GM18519 (cell line): Measurements from ENCODE around the gene PARVG.

ENCODE experiments used
- ATAC-seq: cut with Tn5 transposase; IDR thresholded peaks from one replicate; pipeline ENCODE4 v1.9.1; 2021; ENCODE audit warnings: mild to moderate bottlenecking, moderate library complexity; ENCODE audit not compliant: unreplicated experiment, low FRiP score

Gene PARVG

DNA sequence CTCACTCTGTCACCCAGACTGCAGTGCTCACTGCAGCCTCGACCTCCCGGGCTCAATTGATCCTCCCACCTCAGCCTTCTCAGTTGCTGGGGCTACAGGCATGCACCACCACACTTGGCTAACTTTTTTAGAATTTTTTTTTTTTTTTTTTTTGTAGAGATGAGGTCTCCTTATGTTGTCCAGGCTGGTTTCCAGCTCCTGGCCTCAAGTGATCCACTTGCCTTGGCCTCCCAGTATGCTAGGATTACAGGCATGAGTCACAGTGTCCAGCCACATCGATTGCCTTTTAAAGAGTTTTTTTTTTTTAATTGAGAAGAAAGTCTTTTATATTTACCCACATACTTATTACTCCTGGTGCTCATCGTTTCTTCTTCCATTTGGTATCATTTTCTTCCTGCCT, 30.0 kb downstream of the PARVG start:
- ATAC-seq, result no peak

DNA sequence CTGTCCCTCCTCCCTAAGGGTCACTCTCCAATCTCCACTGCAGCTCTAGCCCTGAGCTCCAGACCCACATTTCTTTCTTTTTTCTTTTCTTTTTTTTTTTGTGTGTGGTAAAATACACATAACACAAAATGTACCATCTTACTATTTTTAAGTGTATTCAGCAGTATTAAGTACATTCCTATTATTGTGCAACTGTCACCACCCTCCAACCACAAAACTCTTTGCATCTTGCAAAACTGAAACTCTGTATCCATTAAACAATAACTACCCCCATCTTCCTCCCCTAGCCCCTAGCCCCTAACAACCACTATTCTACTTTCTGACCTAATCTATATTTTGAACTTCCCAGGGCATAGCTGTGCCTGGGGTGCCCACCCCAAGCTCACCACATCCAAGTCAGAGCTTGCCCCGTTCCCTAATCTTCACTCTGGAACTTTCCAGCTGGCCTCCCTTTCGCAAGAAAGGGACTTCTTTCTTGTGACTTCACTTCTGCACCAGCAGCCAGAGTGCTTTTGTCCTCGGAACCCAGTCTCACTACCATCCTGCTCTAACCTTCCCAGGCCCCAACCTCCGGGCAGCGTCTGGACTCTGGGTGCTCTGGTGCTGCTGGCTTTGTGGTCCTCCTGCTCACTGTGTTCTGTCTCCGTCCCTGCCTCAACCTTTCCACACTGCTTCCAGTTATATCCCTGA, 30.7 kb downstream of the PARVG start:
- no peak for ATAC-seq

DNA sequence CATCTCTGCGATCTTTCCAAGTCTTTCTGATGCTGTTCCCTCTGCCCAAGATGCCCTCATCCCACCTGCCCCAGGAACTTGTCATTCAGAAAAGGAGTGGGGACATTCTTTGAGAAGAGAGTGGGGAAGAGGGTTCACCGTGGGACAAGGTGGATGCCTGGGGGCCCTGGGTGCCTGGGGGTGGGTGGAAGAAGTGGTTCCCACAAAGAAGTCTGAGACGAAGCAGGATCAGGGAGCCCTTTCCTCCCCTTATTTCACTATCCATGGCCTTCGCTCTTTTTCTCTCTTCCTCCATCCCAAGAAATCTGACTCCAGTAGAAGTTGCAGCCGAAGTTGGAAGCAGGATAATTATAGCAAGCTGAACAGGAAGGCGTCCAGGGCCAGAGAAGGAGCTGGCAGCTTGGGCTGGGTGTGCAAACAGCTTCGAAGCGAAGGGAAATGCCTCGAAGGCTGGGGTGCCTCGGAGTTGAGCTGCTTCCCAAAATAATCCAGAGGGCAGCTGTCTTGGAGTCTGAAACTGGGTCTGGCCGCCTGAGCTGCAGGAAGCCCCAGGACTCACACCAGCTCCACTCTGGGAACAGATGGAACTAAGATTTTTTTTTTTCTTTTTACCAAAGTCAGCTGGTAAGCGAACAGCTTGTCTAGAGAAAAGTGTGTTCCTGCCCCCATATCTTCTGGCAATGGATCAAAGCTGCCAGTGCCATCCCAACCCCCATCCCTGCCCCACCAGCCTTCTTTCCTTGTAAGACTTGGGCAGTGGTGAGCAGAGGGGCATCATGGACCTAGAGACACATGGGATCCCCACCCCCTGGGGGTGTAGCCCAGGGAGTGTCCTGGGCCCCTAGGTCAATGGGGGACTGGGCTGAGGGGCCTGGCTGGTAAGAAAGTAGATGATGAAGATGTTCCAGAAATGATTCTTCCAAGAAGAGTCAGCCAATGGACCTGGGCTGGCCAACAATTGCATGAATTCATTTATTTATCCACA, 31.5 kb downstream of the PARVG start:
- ATAC-seq, result no peak

DNA sequence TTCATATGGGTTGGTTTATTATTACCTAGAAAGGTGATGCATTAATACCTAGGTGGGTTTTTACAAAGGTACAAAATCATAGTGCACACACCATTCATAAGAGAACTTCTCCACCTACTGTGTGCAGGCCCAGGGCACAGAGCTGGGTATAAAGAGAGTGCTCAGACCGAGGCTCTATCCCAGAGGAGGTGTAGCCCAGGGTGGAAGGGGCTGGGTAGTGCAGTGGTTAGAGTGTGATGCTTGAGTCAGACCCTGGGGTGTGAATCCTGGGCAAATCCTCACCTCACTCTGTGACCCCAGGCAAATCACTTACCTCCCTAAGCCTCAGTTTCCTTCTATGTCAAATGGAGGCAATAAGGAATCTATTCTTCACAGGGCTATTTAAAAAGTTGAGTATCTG, 32.2 kb downstream of the PARVG start:
- ATAC-seq, result no peak

DNA sequence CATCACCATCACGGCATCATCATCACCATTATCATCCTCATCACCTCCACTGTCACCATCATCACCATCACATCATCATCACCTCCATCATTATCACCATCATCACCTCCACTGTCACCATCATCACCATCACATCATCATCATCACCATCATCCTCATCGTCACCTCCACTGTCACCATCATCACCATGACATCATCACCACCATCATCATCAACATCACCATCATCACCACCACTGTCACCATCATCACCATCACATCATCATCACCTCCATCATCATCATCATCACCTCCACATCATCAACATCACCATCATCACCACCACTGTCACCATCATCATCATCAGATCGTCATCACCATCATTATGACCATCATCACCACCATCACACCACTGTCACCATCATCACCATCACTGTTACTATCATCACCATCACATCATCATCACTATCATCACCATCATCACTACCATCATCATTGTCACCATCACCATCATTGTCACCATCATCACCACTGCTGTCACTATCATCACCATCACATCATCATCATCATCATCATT, 32.8 kb downstream of the PARVG start:
- ATAC-seq, result no peak

DNA sequence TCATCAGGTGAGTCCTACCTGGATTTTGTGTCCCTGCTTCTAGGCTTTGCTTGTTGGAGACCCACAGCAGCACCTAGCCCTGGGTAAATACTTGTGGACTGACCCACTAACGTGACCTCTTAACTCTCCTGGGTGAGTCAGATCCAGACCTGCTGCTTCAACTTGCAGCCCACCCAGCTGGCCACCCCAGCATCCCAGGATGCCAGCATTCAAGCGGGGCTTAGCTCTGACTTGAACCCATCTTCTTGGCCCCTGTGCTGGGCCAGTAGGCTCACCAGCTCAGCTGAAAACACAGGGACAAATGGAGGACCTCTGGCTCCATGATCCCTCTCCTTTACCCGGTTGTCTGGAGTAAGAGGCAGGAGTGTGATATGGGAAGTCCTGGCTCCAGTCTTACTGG, 33.5 kb downstream of the PARVG start:
- ATAC-seq, result no peak

DNA sequence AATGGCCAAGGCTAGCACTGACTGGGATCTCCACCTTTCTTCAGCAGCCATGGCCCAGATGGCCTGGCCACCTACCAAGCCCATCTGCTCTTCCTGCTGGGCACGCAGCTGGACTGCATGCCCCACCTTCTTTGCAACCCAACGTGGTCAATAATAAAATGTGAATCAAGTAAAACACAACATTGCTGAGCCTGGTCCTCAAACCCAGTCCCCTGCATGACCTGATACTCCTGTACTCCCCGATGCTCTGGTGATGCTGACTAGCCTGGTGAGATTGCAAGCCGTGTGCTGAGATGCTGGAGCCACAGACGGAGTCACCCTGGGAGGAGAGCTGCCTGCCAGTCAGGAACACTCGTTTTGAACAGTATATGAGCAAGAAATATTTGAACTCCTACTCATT, 34.0 kb downstream of the PARVG start:
- no peak for ATAC-seq

DNA sequence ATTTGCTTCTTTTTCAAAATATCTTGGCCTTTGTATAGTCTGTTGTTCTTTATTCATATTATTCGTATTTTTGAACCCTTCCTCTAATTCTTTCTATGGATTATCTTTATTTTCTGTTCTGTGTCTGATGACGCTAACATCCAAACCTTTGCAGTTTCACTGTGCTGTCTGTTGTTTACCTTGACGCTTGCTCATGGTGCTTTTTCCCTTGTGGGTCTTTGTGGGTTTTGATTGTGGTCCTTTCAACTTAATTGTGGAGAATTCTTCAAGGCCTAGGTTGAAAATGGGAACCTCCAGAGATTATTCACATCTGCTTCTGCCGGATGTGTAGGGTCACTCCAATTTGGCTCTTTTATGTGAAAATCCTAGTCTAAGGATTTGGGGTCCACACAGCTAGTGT, 34.6 kb downstream of the PARVG start:
- no peak for ATAC-seq

DNA sequence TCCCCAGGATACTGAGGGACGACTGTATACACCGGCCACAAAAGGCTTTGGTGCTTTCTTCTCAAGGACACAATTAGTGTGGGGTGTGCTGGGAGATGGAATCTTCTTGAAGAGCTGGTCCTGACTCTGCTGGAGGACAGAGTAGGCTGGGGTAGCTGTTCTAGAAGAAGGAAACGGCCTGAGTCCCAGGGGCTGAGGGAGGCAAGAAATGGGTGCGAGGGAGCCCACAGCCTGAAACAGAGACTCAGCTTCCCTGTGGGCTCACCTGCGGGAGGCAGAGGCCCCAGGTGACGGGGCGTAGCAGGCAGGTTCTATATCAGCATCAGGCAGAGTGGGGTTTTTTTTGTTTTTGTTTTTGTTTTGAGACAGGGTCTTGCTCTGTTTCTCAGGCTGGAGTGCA, 36.6 kb downstream of the PARVG start:
- no peak for ATAC-seq

DNA sequence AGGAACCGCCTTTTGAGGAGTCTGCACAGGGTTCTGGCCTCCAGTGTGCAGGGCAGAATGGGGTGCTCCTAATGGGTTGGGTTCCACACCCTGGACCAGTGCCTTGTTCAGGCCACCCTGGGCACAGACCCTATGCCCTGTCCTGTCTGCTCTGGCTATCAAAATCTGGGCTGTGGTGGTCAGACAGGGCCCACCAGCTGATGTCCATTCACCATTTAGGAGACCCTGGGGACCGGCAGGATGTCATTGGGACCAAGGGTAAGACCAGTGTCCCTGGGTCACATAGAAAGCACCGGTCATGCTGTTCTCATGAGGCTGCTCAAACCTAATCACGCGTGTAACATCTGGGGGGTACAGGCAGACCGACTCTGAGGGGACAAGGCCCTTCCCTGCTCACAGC, 37.3 kb downstream of the PARVG start:
- ATAC-seq, result no peak

DNA sequence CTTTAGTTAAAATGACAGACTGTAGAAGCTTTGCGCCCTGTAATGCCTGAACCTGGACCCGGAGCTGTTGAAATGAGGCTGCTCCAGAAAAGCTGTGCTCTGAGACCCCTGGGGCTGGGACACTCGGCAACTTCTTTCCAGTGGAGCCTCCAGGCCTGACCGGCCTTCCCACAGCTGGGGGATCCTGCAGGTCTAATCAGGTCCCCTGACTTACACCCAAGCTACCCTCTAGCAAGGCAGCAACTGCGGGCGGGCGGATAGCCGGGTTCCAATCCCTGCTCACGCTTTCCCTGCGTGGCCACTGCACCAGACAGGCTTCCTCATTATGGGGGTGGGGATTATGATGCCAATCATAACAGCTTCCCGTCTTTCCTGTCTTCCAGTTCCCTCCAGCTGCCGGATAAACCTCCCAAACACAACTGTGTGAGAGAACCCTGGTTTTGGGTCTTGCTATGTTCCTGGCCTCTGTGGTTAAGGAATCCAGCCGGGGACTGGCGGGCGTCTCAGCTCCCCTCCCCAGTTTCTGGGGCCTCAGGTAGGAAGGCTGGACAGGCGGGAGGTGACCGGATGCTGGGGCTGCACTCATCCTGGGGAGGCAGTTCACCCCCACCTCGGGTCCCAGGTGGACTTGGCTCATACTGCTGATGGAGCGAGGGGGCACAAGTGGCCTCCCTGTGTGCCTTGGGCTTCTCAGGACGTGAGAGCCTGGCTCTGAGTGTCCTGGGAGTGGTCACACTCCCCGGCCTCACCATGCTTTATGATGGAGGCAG, 38.6 kb downstream of the PARVG start:
- ATAC-seq, result no peak

DNA sequence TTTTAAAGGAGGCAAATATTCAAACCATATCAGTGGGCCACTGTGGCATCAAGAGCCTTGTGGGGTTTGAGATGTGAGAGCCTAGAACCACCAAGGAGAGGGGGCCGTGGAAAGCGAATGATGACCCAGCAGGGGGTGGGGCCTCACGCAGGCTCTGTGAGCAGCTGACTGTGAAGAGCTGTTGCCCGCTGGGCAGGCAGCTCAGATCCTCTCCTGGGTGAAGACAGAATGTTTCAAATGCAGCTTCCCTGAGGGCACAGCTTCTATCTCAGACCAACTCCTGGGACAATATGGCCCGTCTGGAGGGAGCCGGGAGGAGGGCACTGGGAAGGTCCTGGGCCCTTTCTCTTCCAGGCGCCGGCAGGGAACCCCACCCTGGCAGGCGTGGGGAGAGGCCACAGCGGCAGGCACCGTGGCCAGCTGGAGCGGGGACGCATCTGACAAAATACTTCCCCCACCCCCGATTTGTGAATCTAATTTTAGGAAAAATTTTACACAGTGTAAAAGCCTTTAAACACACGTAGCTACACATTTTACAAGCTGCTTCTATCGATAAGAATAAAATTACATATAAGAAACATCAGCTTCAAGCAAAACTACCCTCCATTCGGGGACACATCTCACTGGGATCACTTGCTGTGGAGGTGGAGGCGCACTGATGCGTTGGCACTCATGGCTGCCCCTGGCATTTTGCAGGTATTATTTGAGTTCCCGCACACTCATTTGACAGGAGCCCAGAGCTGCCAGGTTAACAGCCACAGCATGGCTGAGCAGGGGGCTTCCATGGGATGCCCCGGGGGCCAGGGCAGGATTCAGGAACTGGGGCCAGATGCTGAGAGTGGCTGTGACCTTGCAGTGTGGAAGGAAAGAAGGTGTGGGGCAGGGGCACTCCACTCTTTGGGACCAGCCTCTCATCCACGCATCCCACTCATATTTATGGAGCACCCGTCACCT, 40.3 kb downstream of the PARVG start:
- no peak for ATAC-seq

DNA sequence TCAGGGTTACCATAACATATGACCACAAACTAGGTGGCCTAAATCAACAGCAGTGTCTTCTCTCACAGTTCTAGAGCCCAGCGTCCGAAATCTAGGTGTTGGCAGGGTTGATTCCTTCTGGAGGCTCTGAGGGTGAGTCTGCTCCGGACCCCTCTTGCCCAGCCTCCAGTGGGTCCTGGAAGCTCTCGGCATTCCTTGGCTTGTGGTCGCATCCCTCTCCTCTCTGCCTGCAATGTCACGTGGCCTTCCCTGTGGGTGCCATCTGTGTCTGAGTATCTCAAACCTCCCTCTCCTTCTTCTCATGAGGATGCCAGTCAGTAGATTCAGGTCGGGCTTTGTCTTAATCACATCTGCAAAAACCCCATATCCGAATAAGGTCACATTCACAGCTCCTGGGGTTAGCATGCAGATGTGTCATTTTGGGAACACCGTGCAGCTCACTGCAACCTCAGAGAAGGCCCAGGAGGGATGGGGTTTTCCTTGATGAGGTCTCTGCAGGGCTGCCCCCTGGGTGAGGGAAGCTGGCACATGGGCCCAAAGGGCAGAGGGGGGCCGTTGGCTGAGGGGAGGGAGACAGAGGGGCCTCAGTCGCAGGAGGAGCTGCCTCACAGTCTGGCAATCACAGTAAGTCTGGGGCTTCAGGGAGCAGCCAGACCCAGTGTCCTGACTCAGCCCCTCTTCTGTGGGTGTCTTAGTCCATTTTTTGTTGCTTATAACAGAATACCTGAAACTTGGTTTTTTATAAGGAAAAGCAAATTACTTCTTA, 41.2 kb downstream of the PARVG start:
- ATAC-seq, result no peak

DNA sequence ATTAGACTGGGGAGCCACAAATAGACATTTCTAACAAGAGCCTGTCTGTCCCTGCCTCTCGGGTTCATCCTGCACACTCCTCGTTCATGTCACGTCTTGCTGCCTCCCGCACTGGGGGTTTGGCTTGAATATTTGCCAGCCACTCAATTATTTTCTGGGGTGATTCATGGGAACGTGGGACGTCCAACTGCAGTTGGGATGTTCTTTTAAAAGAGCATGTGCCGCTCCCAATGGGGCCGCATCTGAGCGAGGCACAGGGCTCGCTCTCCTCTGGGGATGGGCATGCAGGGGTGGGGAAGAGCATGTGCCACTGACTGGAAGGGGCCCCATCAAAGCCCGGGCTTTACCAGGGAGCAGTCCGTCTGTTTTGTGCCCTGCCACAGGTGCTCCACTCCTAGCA, 43.4 kb downstream of the PARVG start:
- ATAC-seq, result no peak

DNA sequence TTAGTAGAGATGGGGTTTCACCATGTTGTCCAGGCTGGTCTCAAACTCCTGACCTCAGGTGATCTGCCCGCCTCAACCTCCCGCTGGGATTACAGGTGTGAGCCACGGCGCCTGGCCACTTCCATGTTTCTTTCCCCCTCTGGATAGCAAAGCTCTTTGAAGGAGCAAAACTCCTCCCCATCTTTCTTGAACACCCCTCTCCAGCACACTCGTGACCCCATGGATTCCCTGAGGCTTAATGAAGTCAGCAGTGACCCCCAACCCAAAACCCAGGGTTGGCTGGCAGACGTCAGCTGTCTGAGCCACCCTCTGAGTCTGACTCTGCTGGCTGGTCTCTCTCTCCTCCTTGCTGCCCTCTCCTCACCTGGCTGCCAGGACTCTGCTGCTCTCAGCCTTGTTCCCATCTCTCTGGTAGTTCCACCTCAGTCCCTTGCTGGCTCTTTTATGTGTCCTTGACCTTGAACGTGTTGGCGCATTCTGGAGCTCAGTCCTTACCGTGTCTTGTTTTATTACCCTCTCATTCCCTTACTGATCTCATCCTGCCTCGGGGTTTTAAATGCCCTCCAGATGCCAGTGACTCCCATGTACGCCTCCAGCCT, 44.5 kb downstream of the PARVG start:
- ATAC-seq, result no peak

DNA sequence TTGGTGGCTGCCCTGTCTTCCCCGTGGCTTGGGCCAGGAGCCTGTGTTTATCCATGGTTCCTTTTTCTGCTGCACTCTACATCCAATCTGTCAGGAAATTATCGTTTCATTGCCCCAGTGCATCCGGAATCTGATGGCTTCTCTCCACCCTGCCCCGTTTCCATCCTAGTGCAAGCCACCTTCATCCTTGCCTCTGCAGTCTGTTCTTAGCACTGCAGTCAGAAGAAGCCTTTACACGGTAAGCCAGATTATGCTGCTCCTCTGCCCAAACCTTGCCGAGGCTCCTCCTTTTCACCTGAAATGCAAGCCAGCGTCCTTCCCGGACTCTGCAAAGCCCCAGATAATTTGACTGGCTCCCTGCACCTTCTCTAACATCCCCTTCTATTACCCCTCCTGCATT, 45.1 kb downstream of the PARVG start:
- ATAC-seq, result no peak

DNA sequence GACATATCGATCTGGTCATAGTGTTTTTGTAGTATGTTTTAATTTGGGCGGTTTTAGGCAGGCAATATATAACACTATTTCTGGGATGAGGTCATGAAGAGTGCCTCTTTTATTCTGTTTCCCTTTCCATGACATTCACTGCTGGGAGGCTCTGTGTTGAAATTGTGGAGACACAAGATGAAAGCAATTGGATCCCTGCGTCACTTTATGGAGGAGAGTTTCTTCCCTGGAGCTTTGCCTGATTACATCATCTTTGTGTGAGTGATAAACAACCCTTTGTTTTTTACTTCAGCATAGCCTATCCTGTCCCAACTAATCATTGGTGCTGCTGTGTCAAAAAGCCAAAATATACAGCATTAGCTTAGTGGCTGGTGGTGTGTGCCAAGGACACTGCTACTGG, 48.6 kb downstream of the PARVG start:
- ATAC-seq, result no peak

DNA sequence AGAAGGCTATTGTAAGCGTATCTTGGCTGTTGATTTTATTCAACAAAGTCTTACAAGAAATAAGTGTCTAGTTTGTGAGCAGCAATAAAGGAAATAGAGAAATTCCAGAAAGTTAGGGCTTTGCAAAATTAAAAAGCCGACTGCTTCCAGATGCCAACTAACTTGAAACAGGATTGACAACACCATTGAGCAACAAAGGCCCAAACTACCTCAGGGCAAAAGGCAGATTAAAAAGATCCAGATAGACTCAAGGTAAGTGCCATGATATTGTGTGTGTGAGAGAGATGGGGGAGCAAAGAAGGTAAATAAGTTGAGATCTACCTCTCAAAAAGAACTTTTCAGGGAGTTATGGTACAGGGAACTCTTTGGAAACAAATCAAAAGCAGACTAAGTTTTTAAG, 49.1 kb downstream of the PARVG start:
- no peak for ATAC-seq

DNA sequence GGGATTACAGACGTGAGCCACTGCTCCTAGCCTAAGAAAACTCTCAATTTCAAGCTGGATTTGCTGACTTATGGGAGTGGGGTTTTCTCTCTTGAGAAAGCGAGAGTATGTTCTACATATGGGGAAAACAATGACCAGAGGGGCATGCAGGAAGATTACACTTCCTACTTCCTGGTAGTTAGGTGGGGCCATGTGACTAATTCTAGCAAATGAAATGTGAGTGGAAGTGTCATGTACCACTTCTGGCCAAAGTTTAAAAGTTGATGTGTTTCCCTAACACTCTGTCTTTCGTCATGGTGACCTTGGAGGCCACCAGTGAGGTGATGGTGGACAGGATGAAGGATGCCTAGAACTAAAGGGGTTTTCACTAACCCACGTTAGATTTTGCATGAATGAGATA, 50.5 kb downstream of the PARVG start:
- ATAC-seq, result no peak
